Tibial artery (tissue), 4 donors: ENCODE results near the gene TRMT11.

Experiments used
- DNase-seq, 2 donors: peaks; one replicate each; pipeline ENCODE4 v3.0.0-alpha.2; 2019
- H3K27ac ChIP-seq, 2 donors: fragments of 200-600 bp; sonication (generic) in 1 of 2; 1 replicate in 1 of 2; 2 replicates in 1 of 2; pipeline ENCODE4 v1.5.1; 2018 to 2019; ENCODE audit warnings: mild to moderate bottlenecking in 1 of 2
- H3K27me3 ChIP-seq, 2 donors: fragments of 200-600 bp; sonication (generic) in 1 of 2; one replicate each; pipeline versions ENCODE4 v1.5.1 to v1.6.0; 2016 to 2019
- H3K36me3 ChIP-seq, 3 donors: fragments of 200-600 bp; sonication (generic) in 2 of 3; one replicate each; pipeline ENCODE4 v1.5.1; 2016 to 2019; ENCODE audit warnings: mild to moderate bottlenecking in 2 of 3
- H3K4me1 ChIP-seq, 4 donors: fragments of 200-600 bp; sonication (generic) in 2 of 4; 1 replicate in 3 of 4; 2 replicates in 1 of 4; pipeline ENCODE4 v1.5.1; 2016 to 2019
- H3K4me3 ChIP-seq, 2 donors: fragments of 200-600 bp; sonication (generic) in 1 of 2; 1 replicate in 1 of 2; 2 replicates in 1 of 2; pipeline ENCODE4 v1.5.1; 2018 to 2019; ENCODE audit warnings: mild to moderate bottlenecking in 2 of 2
- H3K9me3 ChIP-seq, 3 donors: fragments of 200-600 bp; sonication (generic) in 1 of 3; one replicate each; pipeline ENCODE4 v1.5.1; 2016 to 2019
- CTCF ChIP-seq, 2 experiments: fragments of 200-600 bp in 1 of 2; fragments of 450-650 bp in 1 of 2; IDR thresholded peaks; one replicate each; pipeline ENCODE4 v1.5.1; 2017 to 2019; ENCODE audit warnings: antibody characterized with exemption in 2 of 2, mild to moderate bottlenecking in 1 of 2, moderate library complexity in 1 of 2
- intact Hi-C: fragments of 100-400 bp; cut with DNase I; formaldehyde crosslinking; loops from one replicate; pipeline ENCODE4 v1.15.0; 2023; ENCODE audit warnings: low total_unique reads

The TRMT11 gene

GRCh38 chr6:126086560-126086959 is 100.2 kb downstream of the TRMT11 start:
- Histone ChIP-seq H3K36me3 (peaks cover 0 to 10% (median 3%) of the 10 kb centered on the region in 3 donors), H3K4me3 (no peak overlapping the region), H3K27ac (no peak overlapping the region), H3K27me3 (no peaks in the 10 kb centered on the region), H3K9me3 (peaks cover 0 to 12% (median 0%) of the 10 kb centered on the region in 3 donors), H3K4me1 (no peaks in the 10 kb centered on the region)
- no peak for TF ChIP-seq CTCF (IDR thresholded peaks at IDR 0.05)
- intact Hi-C loops: no loop called here
- no peak for DNase-seq
